ENCODE data around the gene ZNF385A. TPM values are rescaled to one million over a fixed set of nuclear protein-coding genes. Genes with fewer than 3 reads are reported as not detected.

Gene ZNF385A
- total RNA-seq, 1 experiment from 2014 or later: 5.9 TPM

- DNase-seq (ENCODE audit: low read depth, low spot score) (no peak), ATAC-seq (no peak)
- Histone ChIP-seq H3K36me3 (ENCODE audit: control insufficient read depth, insufficient read depth, low read length) (no peaks in the 10 kb centered on the region; the same call in none of the 2 replicates), H3K27me3 (ENCODE audit: control insufficient read depth, insufficient read depth, low read length) (no peaks in the 10 kb centered on the region), H3K27ac (ENCODE audit: low read length) (no peak overlapping the region), H3K4me1 (ENCODE audit: control insufficient read depth, insufficient read depth, low read length) (peaks cover 12% of the 10 kb centered on the region), H3K9me3 (ENCODE audit: control insufficient read depth, insufficient read depth, low read depth, low read length) (no peaks in the 10 kb centered on the region), H3K4me3 (ENCODE audit: low read depth in 2 of 2, low read length in 2 of 2) (no peak overlapping the region)
- BruUV-seq (replicated peaks): no TSS peak
- no peak for TF ChIP-seq POLR2AphosphoS5 (IDR thresholded peaks at IDR 0.05; ENCODE audit: low read depth, low read length)
- no peak for TF ChIP-seq REST (IDR thresholded peaks at IDR 0.05; ENCODE audit: insufficient read depth in 1 of 2, low read depth in 2 of 2, low read length in 1 of 2)
- no peak for TF ChIP-seq TCF7L2 (IDR thresholded peaks at IDR 0.05; ENCODE audit: low read depth, low read length)
- TF ChIP-seq SIN3A (IDR thresholded peaks at IDR 0.05; ENCODE audit: borderline replicate concordance, insufficient read depth, low read depth, low read length): no peak
- no peak for TF ChIP-seq CTCF (IDR thresholded peaks at IDR 0.05)
- ChIA-PET CTCF (interaction anchor here (0.6 to 1.4 kb wide), 4 partner anchors 7 to 30 kb away, joined by 5 to 10 read pairs (median 6); no protein-coding TSS in a partner anchor), POLR2A (no interaction called here)
- intact Hi-C loops (cut with micrococcal nuclease; ENCODE audit: unreplicated experiment) (no loop called here), in situ Hi-C loops (cut with HindIII; ENCODE audit: low pct_unique_long_range_greater_than_20kb, low sequenced_read_pairs) (no loop called here)
These were observed 24.7 kb upstream of the ZNF385A start for GRCh38 chr12:54409267-54409666.

- POLR2A ChIA-PET: no interaction called here
- in situ Hi-C loops (cut with HindIII; ENCODE audit: low pct_unique_long_range_greater_than_20kb, low sequenced_read_pairs) (no loop called here), intact Hi-C loops (cut with micrococcal nuclease; ENCODE audit: unreplicated experiment) (no loop called here)
- Histone ChIP-seq H3K27ac (ENCODE audit: low read length) (no peak overlapping the region), H3K27me3 (ENCODE audit: control insufficient read depth, insufficient read depth, low read length) (no peaks in the 10 kb centered on the region), H3K36me3 (ENCODE audit: control insufficient read depth, insufficient read depth, low read length) (no peaks in the 10 kb centered on the region; the same call in none of the 2 replicates), H3K4me1 (ENCODE audit: control insufficient read depth, insufficient read depth, low read length) (no peaks in the 10 kb centered on the region; the same call in 1 of the 2 replicates), H3K9me3 (ENCODE audit: control insufficient read depth, insufficient read depth, low read depth, low read length) (no peaks in the 10 kb centered on the region), H3K4me3 (ENCODE audit: low read depth in 2 of 2, low read length in 2 of 2) (no peak overlapping the region)
- no TSS peak for BruUV-seq (replicated peaks)
- no peak for ATAC-seq
- TF ChIP-seq POLR2AphosphoS5 (IDR thresholded peaks at IDR 0.05; ENCODE audit: low read depth, low read length): no peak
- no peak for TF ChIP-seq SIN3A (IDR thresholded peaks at IDR 0.05; ENCODE audit: borderline replicate concordance, insufficient read depth, low read depth, low read length)
- no peak for TF ChIP-seq CTCF (IDR thresholded peaks at IDR 0.05)
- TF ChIP-seq TCF7L2 (IDR thresholded peaks at IDR 0.05; ENCODE audit: low read depth, low read length): no peak
- no peak for TF ChIP-seq REST (IDR thresholded peaks at IDR 0.05; ENCODE audit: insufficient read depth in 1 of 2, low read depth in 2 of 2, low read length in 1 of 2)
- CTCF ChIA-PET: no interaction called here
- no peak for DNase-seq (ENCODE audit: low read depth, low spot score)
These were observed 22.8 kb upstream of the ZNF385A start for GRCh38 chr12:54407183-54407905.

Data from Panc1 (cell line).